Measurements from ENCODE around the gene R3HDM1.

DNA sequence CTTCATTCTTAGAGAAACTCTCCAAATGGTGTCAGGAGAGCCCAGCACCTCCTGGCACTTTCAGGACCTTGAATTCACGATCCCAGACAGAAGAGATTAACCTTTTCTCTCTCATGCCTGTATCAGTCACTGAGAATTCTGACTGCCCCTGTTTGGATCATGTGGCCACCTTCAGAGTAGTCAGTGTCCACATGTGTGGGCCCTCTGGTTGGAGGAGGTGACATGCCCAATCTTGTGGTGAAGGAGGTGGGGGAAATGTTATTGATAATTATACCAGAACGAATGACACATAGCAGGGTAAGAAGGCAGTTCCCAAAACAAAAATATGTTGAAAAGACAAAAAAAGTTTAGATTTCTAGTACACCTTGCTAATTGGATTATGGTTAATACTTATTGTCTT, 242.0 kb downstream of the R3HDM1 start:
- TF ChIP-seq SUZ12 (IDR thresholded peaks at IDR 0.05; ENCODE audit: extremely low read depth, insufficient read depth, insufficient read length) (no peak), ZNF274 (IDR thresholded peaks at IDR 0.05; ENCODE audit: low read depth, low read length) (no peak)

All from NT2/D1 (cell line).